Stimulated activated CD8-positive, alpha-beta memory T cell treated with anti-CD3 and anti-CD28 coated beads, Interleukin-15, amount 100 ng/mL, for 48 hours (primary cell): Measurements from ENCODE around the gene PTBP1.
"Not testable (repeated sequence)": the region's sequence is repeated elsewhere in the genome, so short reads cannot be mapped to it uniquely, and the experiment has no call there.

Experiments
- DNase-seq, 2 donors: peaks; one replicate each; pipeline ENCODE4 v3.0.0-alpha.2; 2020; ENCODE audit warnings: low read depth in 2 of 2

Gene PTBP1

GRCh38 chr19:827710-828321 lies 30.6 kb downstream of the PTBP1 start, which contains the start of gene AZU1:
Gene AZU1 (plus strand): TSS chr19:827837. CDS start chr19:827847, 10 bp downstream.
- no peak for DNase-seq

- no peak for DNase-seq
Observed at GRCh38 chr19:829129-829758, 32.0 kb downstream of the PTBP1 start.

- no peak for DNase-seq
Observed at GRCh38 chr19:831407-832369, 34.4 kb downstream of the PTBP1 start.

- DNase-seq, result no peak
Observed at GRCh38 chr19:834216-834615, 37.0 kb downstream of the PTBP1 start.

GRCh38 chr19:835210-835810 lies 38.1 kb downstream of the PTBP1 start:
- DNase-seq, result no peak

GRCh38 chr19:840519-841206 lies 43.4 kb downstream of the PTBP1 start, which contains the start of gene PRTN3:
Gene PRTN3 (plus strand): TSS chr19:840999. CDS start chr19:841009, 10 bp downstream.
- DNase-seq, result no peak

GRCh38 chr19:842802-843179 lies 45.5 kb downstream of the PTBP1 start:
- not testable (repeated sequence) for DNase-seq

GRCh38 chr19:843180-843835 lies 46.1 kb downstream of the PTBP1 start:
- no peak for DNase-seq

- DNase-seq, result no peak
Observed at GRCh38 chr19:843836-844545, 46.7 kb downstream of the PTBP1 start.

GRCh38 chr19:844546-844971 lies 47.3 kb downstream of the PTBP1 start:
- no peak for DNase-seq

GRCh38 chr19:845707-846521 lies 48.7 kb downstream of the PTBP1 start:
- no peak for DNase-seq

- no peak for DNase-seq
Observed at GRCh38 chr19:848386-848921, 51.2 kb downstream of the PTBP1 start.

- not testable (repeated sequence) for DNase-seq
Observed at GRCh38 chr19:849195-849594, 51.9 kb downstream of the PTBP1 start.

GRCh38 chr19:850221-850978 lies 53.1 kb downstream of the PTBP1 start:
- no peak for DNase-seq

- DNase-seq, result no peak
Observed at GRCh38 chr19:850979-851335, 53.7 kb downstream of the PTBP1 start.

- no peak for DNase-seq
Observed at GRCh38 chr19:852136-853013, 55.1 kb downstream of the PTBP1 start, which contains the start of gene ELANE. Gene ELANE (plus strand): TSS chr19:852303. CDS start chr19:852329, 26 bp downstream.

- no peak for DNase-seq
Observed at GRCh38 chr19:853014-853585, 55.8 kb downstream of the PTBP1 start.
